Mesendoderm (in vitro differentiated cells): ENCODE results near the gene TP53I13.
A peak's percentile ranks its signal among the peaks of the same experiment; 100 is the strongest.

Experiments used
- DNase-seq: peaks from one replicate; pipeline ENCODE4 v3.0.0; 2013
- H2AK5ac ChIP-seq: 2 replicates; pipeline ENCODE4 v1.6.1; 2013; ENCODE audit warnings: low read length, inconsistent platforms
- H2BK120ac ChIP-seq: 2 replicates; pipeline ENCODE4 v1.6.1; 2013; ENCODE audit warnings: low read depth, mild to moderate bottlenecking, low read length, moderate library complexity, mixed read lengths
- H2BK15ac ChIP-seq: replicated peaks from 2 replicates; pipeline ENCODE4 v1.6.1; 2013; ENCODE audit warnings: low read depth, mild to moderate bottlenecking, moderate library complexity
- H2BK5ac ChIP-seq: 2 replicates; pipeline ENCODE4 v1.6.1; 2013; ENCODE audit warnings: low read length, inconsistent platforms
- H3K18ac ChIP-seq: 2 replicates; pipeline ENCODE4 v1.6.1; 2013; ENCODE audit warnings: mild to moderate bottlenecking, low read length, mixed read lengths
- H3K23ac ChIP-seq: one replicate; pipeline ENCODE4 v1.6.1; 2013; ENCODE audit warnings: low read length
- H3K27ac ChIP-seq: 2 replicates; pipeline ENCODE4 v1.5.1; 2013; ENCODE audit warnings: low read depth, mild to moderate bottlenecking, inconsistent platforms, low read length, moderate library complexity
- H3K27me3 ChIP-seq: 2 replicates; pipeline ENCODE4 v1.6.1; 2013; ENCODE audit warnings: low read length, control low read depth, mild to moderate bottlenecking, inconsistent platforms; ENCODE audit not compliant: insufficient read depth, poor library complexity
- H3K36me3 ChIP-seq: 2 replicates; pipeline ENCODE4 v1.6.1; 2013; ENCODE audit warnings: low read length, inconsistent platforms; ENCODE audit not compliant: control insufficient read depth, insufficient read depth
- H3K4ac ChIP-seq: one replicate; pipeline ENCODE4 v1.6.1; 2013; ENCODE audit warnings: low read depth, mild to moderate bottlenecking, low read length, moderate library complexity
- H3K4me1 ChIP-seq: 2 replicates; pipeline ENCODE4 v1.6.1; 2013; ENCODE audit warnings: low read depth, low read length, inconsistent platforms; ENCODE audit not compliant: control insufficient read depth
- H3K4me2 ChIP-seq: 2 replicates; pipeline ENCODE4 v1.6.1; 2013; ENCODE audit warnings: low read length
- H3K4me3 ChIP-seq: 2 replicates; pipeline ENCODE4 v1.5.1; 2013; ENCODE audit warnings: mild to moderate bottlenecking, low read length
- H3K56ac ChIP-seq: one replicate; pipeline ENCODE4 v1.6.1; 2013; ENCODE audit warnings: low read length
- H3K79me1 ChIP-seq: 2 replicates; pipeline ENCODE4 v1.6.1; 2013; ENCODE audit warnings: low read length, inconsistent platforms
- H3K79me2 ChIP-seq: 2 replicates; pipeline ENCODE4 v1.6.1; 2013; ENCODE audit warnings: mild to moderate bottlenecking, low read length; ENCODE audit not compliant: control insufficient read depth, insufficient read depth
- H3K9ac ChIP-seq: 2 replicates; pipeline ENCODE4 v1.6.1; 2013; ENCODE audit warnings: low read length, inconsistent platforms
- H4K5ac ChIP-seq: one replicate; pipeline ENCODE4 v1.6.1; 2013; ENCODE audit warnings: low read length
- H4K8ac ChIP-seq: one replicate; pipeline ENCODE4 v1.6.1; 2013; ENCODE audit warnings: low read depth, mild to moderate bottlenecking, control low read depth, low read length, moderate library complexity
- WGBS: extraction: QIAGEN DNeasy Blood & Tissue Kit; methylation state at CpG from one replicate; pipeline ENCODE4 v1.1.7; 2013; ENCODE audit warnings: low lambda C conversion rate, missing lambda C conversion rate; ENCODE audit not compliant: insufficient coverage; ENCODE audit errors: extremely low coverage; 5-methylcytosine and 5-hydroxymethylcytosine counted together

The TP53I13 gene

DNA sequence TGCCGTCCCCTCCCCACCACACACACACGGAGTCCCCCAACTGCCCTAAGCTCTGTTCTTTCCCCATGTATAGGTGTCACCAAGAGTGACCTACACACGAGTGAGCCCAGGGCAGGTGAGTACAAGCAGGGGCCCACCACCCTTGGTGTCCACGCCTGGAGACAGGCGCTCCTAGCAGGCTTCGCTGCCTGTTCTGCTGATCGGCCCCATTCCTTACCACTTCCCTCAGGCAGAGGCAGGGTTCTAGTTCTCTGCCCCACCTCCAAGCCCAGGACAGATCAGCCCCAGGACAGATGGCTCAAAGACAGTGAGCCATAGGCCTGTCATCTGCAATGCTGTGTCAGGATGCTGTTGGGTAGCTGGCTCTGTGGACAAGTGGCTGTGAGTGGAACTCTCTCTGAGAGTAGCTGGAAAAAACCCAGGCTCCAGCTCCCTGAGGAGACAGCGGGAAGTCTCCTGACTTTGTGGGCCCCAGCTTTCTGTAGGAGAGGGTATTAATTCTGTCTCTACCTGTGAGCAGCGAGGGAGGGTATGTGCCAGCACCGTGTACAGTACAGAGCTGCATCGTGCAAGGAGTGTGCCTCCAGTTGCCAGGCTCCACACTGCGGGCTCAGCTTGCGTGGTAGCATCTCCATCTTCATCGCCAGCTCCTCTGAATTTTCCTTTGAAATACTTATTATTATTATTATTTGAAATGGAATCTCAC, 897 bp downstream of the TP53I13 start:
- no peak overlapping the region for H2BK15ac ChIP-seq
- H3K23ac ChIP-seq, result no peak overlapping the region
- H3K27ac ChIP-seq, result no peak overlapping the region
- H3K36me3 ChIP-seq, result no peaks in the 10 kb centered on the region
- no peak overlapping the region for H4K8ac ChIP-seq
- H3K18ac ChIP-seq, result no peak overlapping the region
- H3K4me1 ChIP-seq, result peaks cover 4% of the 10 kb centered on the region
- H3K9ac ChIP-seq, result peak overlapping the region; percentile 95
- no peak overlapping the region for H4K5ac ChIP-seq
- H3K79me2 ChIP-seq, result no peaks in the 10 kb centered on the region
- peaks cover 6% of the 10 kb centered on the region for H3K27me3 ChIP-seq
- H3K79me1 ChIP-seq, result no peaks in the 10 kb centered on the region
- peak overlapping the region; percentile 94 for H3K56ac ChIP-seq
- no peak overlapping the region for H3K4ac ChIP-seq
- H3K4me3 ChIP-seq, result peak overlapping the region; percentile 83
- H2BK5ac ChIP-seq, result no peak overlapping the region
- peak overlapping the region; percentile 92 for H3K4me2 ChIP-seq
- H2BK120ac ChIP-seq, result no peak overlapping the region
- peak; percentile 38 for DNase-seq
- no peak overlapping the region for H2AK5ac ChIP-seq
- WGBS, result no CpG with 5 or more reads among the region's 14 CpGs

- Histone ChIP-seq H3K23ac (no peak overlapping the region), H3K18ac (no peak overlapping the region), H2BK120ac (no peak overlapping the region), H3K4me3 (no peak overlapping the region), H3K4me1 (peaks cover 4% of the 10 kb centered on the region), H2BK5ac (no peak overlapping the region), H3K36me3 (peaks cover 4% of the 10 kb centered on the region), H3K4ac (no peak overlapping the region), H3K79me2 (no peaks in the 10 kb centered on the region), H4K5ac (no peak overlapping the region), H3K27ac (no peak overlapping the region), H3K4me2 (no peak overlapping the region), H3K9ac (no peak overlapping the region), H2AK5ac (no peak overlapping the region), H4K8ac (no peak overlapping the region), H3K56ac (no peak overlapping the region), H3K27me3 (peaks cover 5% of the 10 kb centered on the region), H3K79me1 (no peaks in the 10 kb centered on the region), H2BK15ac (no peak overlapping the region)
- WGBS, result no CpG with 5 or more reads among the region's 7 CpGs
- no peak for DNase-seq
These were observed 2.0 kb downstream of the TP53I13 start for GRCh38 chr17:29570521-29570920.

DNA sequence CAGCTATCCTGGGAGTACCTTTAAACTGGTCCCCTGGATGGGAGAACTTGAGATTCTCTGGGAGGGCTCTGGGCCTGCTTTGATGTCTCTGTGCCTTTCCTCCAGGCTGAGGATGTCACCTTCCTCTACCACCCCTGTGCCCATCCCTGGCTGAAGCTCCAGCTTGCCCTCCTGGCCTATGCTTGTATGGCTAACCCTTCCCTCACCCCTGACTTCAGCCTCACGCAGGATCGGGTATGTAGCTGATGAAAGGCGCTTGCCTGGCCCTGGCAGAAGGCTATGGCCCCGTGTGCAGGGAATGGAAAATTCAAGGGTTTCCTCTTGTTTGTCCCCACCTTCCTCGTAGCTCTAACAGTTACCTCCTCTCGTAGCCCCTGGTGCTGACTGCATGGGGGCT, 3.0 kb downstream of the TP53I13 start:
- WGBS, result no CpG with 5 or more reads among the region's 6 CpGs

GRCh38 chr17:29571883-29572681, 3.6 kb downstream of the TP53I13 start:
- H3K56ac ChIP-seq, result peak overlapping the region; percentile 73
- H3K79me2 ChIP-seq, result no peaks in the 10 kb centered on the region
- H2AK5ac ChIP-seq, result no peak overlapping the region
- H2BK15ac ChIP-seq, result no peak overlapping the region
- no peak overlapping the region for H3K9ac ChIP-seq
- H3K27ac ChIP-seq, result no peak overlapping the region
- no peak for DNase-seq
- no CpG with 5 or more reads among the region's 30 CpGs for WGBS
- H2BK5ac ChIP-seq, result no peak overlapping the region
- peaks cover 4% of the 10 kb centered on the region for H3K4me1 ChIP-seq
- H4K8ac ChIP-seq, result no peak overlapping the region
- no peak overlapping the region for H3K18ac ChIP-seq
- no peak overlapping the region for H4K5ac ChIP-seq
- no peak overlapping the region for H2BK120ac ChIP-seq
- H3K4me3 ChIP-seq, result no peak overlapping the region
- H3K79me1 ChIP-seq, result no peaks in the 10 kb centered on the region
- H3K4me2 ChIP-seq, result no peak overlapping the region
- H3K36me3 ChIP-seq, result peaks cover 7% of the 10 kb centered on the region
- no peak overlapping the region for H3K23ac ChIP-seq
- no peak overlapping the region for H3K4ac ChIP-seq
- no peaks in the 10 kb centered on the region for H3K27me3 ChIP-seq

More for the DNA sequence above, 3.0 kb downstream of the TP53I13 start:
- Histone ChIP-seq H3K9ac (no peak overlapping the region), H2AK5ac (no peak overlapping the region), H3K18ac (no peak overlapping the region), H3K4me3 (no peak overlapping the region), H3K4ac (no peak overlapping the region), H3K79me1 (no peaks in the 10 kb centered on the region), H4K5ac (no peak overlapping the region), H4K8ac (no peak overlapping the region), H3K36me3 (peaks cover 7% of the 10 kb centered on the region), H3K27me3 (peaks cover 2% of the 10 kb centered on the region), H3K27ac (no peak overlapping the region), H3K4me1 (peaks cover 4% of the 10 kb centered on the region), H3K79me2 (no peaks in the 10 kb centered on the region), H3K4me2 (no peak overlapping the region), H2BK5ac (no peak overlapping the region), H3K23ac (no peak overlapping the region), H3K56ac (no peak overlapping the region), H2BK15ac (no peak overlapping the region), H2BK120ac (no peak overlapping the region)
- no peak for DNase-seq

DNA sequence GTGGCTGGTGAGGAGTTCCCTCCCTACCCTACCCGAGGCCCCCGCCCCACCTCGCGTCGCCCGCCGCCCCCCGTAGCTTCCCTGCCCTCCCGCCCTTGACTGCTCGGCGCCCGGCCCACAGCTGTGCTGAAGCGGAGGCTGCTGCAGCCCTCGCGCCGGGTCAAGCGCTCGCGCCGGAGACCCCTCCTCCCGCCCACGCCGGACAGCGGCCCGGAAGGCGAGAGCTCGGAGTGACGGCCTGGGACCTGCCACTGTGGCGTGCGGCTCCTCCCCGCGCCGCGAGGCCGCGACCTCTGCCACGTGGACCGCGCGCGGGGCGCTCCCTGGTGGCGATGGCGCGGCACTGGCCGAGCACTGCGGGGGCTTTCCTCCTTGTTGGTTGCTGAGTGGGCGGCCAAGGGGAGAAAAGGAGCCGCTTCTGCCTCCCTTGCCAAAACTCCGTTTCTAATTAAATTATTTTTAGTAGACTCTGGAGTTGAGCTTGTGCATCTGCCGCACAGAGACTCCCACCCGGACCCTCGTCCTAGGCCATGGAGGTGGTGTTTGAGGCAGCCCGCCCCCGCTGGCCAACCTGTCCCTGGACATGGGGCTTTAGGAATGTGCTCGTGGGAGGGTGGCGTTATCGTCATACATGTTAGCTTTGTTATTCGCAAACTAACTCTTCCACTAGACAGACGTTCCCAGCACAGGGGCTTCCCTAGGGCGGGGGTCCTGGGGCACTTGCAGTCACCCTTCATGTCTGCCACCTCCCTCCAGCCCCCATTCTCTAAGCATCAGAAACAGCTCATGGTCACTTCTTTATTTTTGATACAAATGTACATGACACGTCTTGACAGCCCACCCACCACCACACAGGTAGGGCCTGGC, 4.4 kb downstream of the TP53I13 start:
- no peak overlapping the region for H4K8ac ChIP-seq
- no peak overlapping the region for H4K5ac ChIP-seq
- peaks cover 7% of the 10 kb centered on the region for H3K36me3 ChIP-seq
- H3K27me3 ChIP-seq, result no peaks in the 10 kb centered on the region
- H2BK120ac ChIP-seq, result no peak overlapping the region
- WGBS, result no CpG with 5 or more reads among the region's 62 CpGs
- peak overlapping the region; percentile 12 for H3K4me2 ChIP-seq
- H3K9ac ChIP-seq, result peak overlapping the region; percentile 45
- H2BK5ac ChIP-seq, result no peak overlapping the region
- H3K23ac ChIP-seq, result no peak overlapping the region
- H3K4me3 ChIP-seq, result no peak overlapping the region
- no peak overlapping the region for H2AK5ac ChIP-seq
- H2BK15ac ChIP-seq, result no peak overlapping the region
- peak overlapping the region; percentile 73 for H3K56ac ChIP-seq
- H3K4me1 ChIP-seq, result peaks cover 4% of the 10 kb centered on the region
- no peak overlapping the region for H3K18ac ChIP-seq
- no peaks in the 10 kb centered on the region for H3K79me1 ChIP-seq
- H3K27ac ChIP-seq, result no peak overlapping the region
- DNase-seq, result no peak
- no peak overlapping the region for H3K4ac ChIP-seq
- no peaks in the 10 kb centered on the region for H3K79me2 ChIP-seq
